Sigmoid colon (tissue), 4 donors: ENCODE data around the gene FOSL1.

Experiments used
- CTCF ChIP-seq, 4 experiments: fragments of 450-650 bp in 3 of 4; fragments of 200-600 bp in 1 of 4; IDR thresholded peaks; one replicate each; pipeline ENCODE4 v1.5.1; 2016 to 2019; ENCODE audit warnings: antibody characterized with exemption in 4 of 4, mild to moderate bottlenecking in 3 of 4, moderate library complexity in 2 of 4
- EP300 ChIP-seq, 4 donors: sonication (generic); formaldehyde crosslinking; IDR thresholded peaks; one replicate each; pipeline ENCODE4 v1.6.1; 2017; ENCODE audit warnings: antibody characterized with exemption in 4 of 4
- POLR2AphosphoS5 ChIP-seq, 4 donors: sonication (generic); formaldehyde crosslinking; IDR thresholded peaks; one replicate each; pipeline ENCODE4 v1.6.1; 2017; ENCODE audit warnings: antibody characterized with exemption in 4 of 4

GRCh38 chr11:65903715-65904114, 3.5 kb upstream of the FOSL1 start:
- TF ChIP-seq EP300 (IDR thresholded peaks at IDR 0.05) (no peak), CTCF (IDR thresholded peaks at IDR 0.05) (no peak), POLR2AphosphoS5 (IDR thresholded peaks at IDR 0.05) (no peak)
